Natural killer cell (primary cell): ENCODE data around the gene KCNK17. TPM values are rescaled to one million over a fixed set of nuclear protein-coding genes. Genes with fewer than 3 reads are reported as not detected.

Source experiments
- ATAC-seq, 3 donors: fragments of 150-1000 bp in 2 of 3; fragments of 200-7000 bp in 1 of 3; cut with Tn5 transposase; 1 replicate in 1 of 3; 2 replicates in 2 of 3; pipeline ENCODE4 v1.10.0; 2021; ENCODE audit warnings: mild to moderate bottlenecking in 2 of 3, moderate library complexity in 2 of 3
- DNase-seq, 2 donors: peaks; one replicate each; pipeline versions ENCODE4 v3.0.0 to v3.0.0-alpha.2; 2013 to 2021; ENCODE audit warnings: mixed read lengths in 1 of 2
- H3K27ac ChIP-seq: one replicate; pipeline ENCODE4 v1.5.1; 2013; ENCODE audit warnings: mild to moderate bottlenecking, low read length
- H3K27me3 ChIP-seq: one replicate; pipeline ENCODE4 v1.6.1; 2013; ENCODE audit warnings: low read length; ENCODE audit not compliant: control insufficient read depth, insufficient read depth
- H3K36me3 ChIP-seq: one replicate; pipeline ENCODE4 v1.6.1; 2013; ENCODE audit warnings: low read length; ENCODE audit not compliant: control insufficient read depth, insufficient read depth
- H3K4me1 ChIP-seq: one replicate; pipeline ENCODE4 v1.6.1; 2013; ENCODE audit warnings: low read length; ENCODE audit not compliant: control insufficient read depth, insufficient read depth
- H3K4me3 ChIP-seq: one replicate; pipeline ENCODE4 v1.5.1; 2013; ENCODE audit warnings: low read length
- H3K9me3 ChIP-seq: one replicate; pipeline ENCODE4 v1.6.1; 2013; ENCODE audit warnings: low read length; ENCODE audit not compliant: control insufficient read depth, insufficient read depth
- H3K27ac Mint-ChIP-seq, 2 donors: one replicate each; pipeline ENCODE4 v1.8.0; 2022; ENCODE audit warnings: mild to moderate bottlenecking in 2 of 2, mixed read lengths in 2 of 2, moderate library complexity in 1 of 2
- H3K27me3 Mint-ChIP-seq, 2 donors: one replicate each; pipeline ENCODE4 v1.8.0; 2022; ENCODE audit warnings: low read depth in 2 of 2, mixed read lengths in 2 of 2
- H3K36me3 Mint-ChIP-seq: one replicate; pipeline ENCODE4 v1.8.0; 2022; ENCODE audit warnings: mixed read lengths
- H3K4me1 Mint-ChIP-seq, 2 donors: one replicate each; pipeline ENCODE4 v1.8.0; 2022; ENCODE audit warnings: mixed read lengths in 2 of 2
- H3K4me3 Mint-ChIP-seq: one replicate; pipeline ENCODE4 v1.8.0; 2022; ENCODE audit warnings: mild to moderate bottlenecking, moderate library complexity, mixed read lengths
- H3K9me3 Mint-ChIP-seq, 2 donors: one replicate each; pipeline ENCODE4 v1.8.0; 2022; ENCODE audit warnings: mixed read lengths in 2 of 2
- WGBS: methylation state at CpG from one replicate; pipeline ENCODE4 v1.1.7; 2013; ENCODE audit warnings: missing lambda C conversion rate; ENCODE audit not compliant: insufficient coverage; 5-methylcytosine and 5-hydroxymethylcytosine counted together
- intact Hi-C: fragments of 100-400 bp; cut with micrococcal nuclease; formaldehyde crosslinking; loops from one replicate; pipeline ENCODE4 v1.14.2; 2022
- total RNA-seq, 4 donors: library from RNA; stranded (reverse); fragments of 120-200 nt in 1 of 4; gene quantifications; one replicate each; pipeline versions ENCODE4 v1.2.3 to v1.2.4, GENCODE V29; 2013 to 2022
- TF ChIP-seq, protein P1 (sequence below): fragments of 200-600 bp; IDR thresholded peaks from one replicate; pipeline ENCODE4 v1.8.0; 2022; ENCODE audit warnings: antibody characterized with exemption

The KCNK17 gene
- total RNA-seq, 3 donors from 2014 or later (not counting 1 experiment from before 2014, with no cell fraction given), result 0.24 TPM; not detected in 2

DNA sequence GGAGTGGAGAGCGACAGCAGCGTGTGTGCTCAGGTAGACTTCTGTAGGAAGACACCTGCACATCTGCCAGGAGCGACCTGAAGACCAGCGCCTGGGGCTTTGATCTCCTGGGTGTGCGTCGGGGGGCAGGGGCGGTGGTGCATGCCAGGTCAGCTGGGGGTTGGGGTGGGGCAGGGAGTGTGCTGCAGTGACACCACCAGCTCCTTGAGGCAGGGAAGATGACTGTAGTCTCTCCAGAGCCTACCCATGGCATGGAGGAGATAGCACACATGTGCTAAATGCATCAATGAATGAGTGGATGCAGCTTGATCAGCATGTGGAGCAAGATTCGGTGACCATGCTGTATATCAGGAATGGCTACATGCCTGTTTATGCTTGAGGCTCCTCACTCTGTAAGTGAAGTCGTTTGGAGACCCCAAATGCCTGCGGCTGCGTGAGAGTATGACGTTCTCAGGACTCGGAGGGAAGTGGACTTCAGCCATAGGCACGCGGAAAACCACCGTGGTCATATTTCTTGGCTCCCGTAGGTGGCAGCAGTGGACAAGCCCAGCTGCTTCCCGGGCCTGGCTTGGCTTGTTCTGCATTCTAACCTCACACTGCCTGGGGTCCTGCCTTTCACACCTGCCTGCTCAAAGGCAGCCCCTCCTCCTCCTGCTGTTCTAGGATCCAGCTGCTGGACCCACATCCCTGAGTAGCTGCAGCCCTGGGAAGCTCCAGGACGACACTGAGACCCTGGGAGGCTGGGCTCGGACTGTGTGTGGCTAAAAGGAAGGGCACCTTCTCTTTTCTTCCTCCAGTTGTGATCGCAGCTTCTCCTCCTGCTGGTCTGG, 47.7 kb upstream of the KCNK17 start:
- peaks cover 4 to 5% of the 10 kb centered on the region in 2 donors for H3K4me1 Mint-ChIP-seq
- no peak overlapping the region for H3K4me3 ChIP-seq
- no peak overlapping the region for H3K27ac ChIP-seq
- DNase-seq (peak; percentile 36 to 60), ATAC-seq (peak; percentile 66 to 88 (median 75))
- H3K27ac Mint-ChIP-seq, result no peak overlapping the region
- no peaks in the 10 kb centered on the region for H3K27me3 ChIP-seq
- no peaks in the 10 kb centered on the region for H3K9me3 Mint-ChIP-seq
- H3K36me3 Mint-ChIP-seq, result no peaks in the 10 kb centered on the region
- WGBS, result 38% methylated on average over 20 of the region's 21 CpGs
- H3K36me3 ChIP-seq, result no peaks in the 10 kb centered on the region
- H3K4me3 Mint-ChIP-seq, result no peak overlapping the region
- TF ChIP-seq, protein P1, sequence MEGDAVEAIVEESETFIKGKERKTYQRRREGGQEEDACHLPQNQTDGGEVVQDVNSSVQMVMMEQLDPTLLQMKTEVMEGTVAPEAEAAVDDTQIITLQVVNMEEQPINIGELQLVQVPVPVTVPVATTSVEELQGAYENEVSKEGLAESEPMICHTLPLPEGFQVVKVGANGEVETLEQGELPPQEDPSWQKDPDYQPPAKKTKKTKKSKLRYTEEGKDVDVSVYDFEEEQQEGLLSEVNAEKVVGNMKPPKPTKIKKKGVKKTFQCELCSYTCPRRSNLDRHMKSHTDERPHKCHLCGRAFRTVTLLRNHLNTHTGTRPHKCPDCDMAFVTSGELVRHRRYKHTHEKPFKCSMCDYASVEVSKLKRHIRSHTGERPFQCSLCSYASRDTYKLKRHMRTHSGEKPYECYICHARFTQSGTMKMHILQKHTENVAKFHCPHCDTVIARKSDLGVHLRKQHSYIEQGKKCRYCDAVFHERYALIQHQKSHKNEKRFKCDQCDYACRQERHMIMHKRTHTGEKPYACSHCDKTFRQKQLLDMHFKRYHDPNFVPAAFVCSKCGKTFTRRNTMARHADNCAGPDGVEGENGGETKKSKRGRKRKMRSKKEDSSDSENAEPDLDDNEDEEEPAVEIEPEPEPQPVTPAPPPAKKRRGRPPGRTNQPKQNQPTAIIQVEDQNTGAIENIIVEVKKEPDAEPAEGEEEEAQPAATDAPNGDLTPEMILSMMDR, result peak; percentile 74
- no peaks in the 10 kb centered on the region for H3K9me3 ChIP-seq
- H3K27me3 Mint-ChIP-seq, result peaks cover 0 to 15% of the 10 kb centered on the region in 2 donors
- H3K4me1 ChIP-seq, result peaks cover 6% of the 10 kb centered on the region
- intact Hi-C loops, result loop anchor here (5.0 kb wide), 1 partner anchor 1665 kb away; no protein-coding TSS in a partner anchor

DNA sequence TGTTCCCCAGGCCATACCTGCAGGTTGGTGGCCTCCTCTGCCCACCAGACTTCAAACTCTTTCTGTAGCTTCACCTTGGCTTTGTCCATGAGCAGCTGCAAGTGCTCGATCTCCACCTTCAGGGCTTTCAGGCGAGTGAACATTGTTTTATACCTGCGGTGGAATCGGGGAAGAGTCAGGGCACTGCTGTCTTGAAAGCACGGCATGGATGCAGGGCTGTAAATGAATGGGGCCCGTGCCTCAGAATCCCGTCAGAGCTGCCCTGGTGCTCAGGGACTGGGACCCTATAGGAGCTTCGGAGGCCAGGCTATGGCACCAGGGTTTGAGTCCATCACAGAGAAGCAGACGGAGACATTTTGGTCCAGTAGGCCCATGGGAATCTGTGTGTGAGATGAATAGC, 46.2 kb upstream of the KCNK17 start:
- DNase-seq, result no peak
- no peak for ATAC-seq
- Histone ChIP-seq H3K9me3 (no peaks in the 10 kb centered on the region), H3K4me3 (no peak overlapping the region), H3K4me1 (peaks cover 6% of the 10 kb centered on the region), H3K27me3 (no peaks in the 10 kb centered on the region), H3K36me3 (no peaks in the 10 kb centered on the region), H3K27ac (no peak overlapping the region)
- Mint-ChIP-seq H3K36me3 (no peaks in the 10 kb centered on the region), H3K4me1 (peaks cover 4 to 5% of the 10 kb centered on the region in 2 donors), H3K27me3 (peaks cover 0 to 12% of the 10 kb centered on the region in 2 donors), H3K4me3 (no peak overlapping the region), H3K9me3 (no peaks in the 10 kb centered on the region), H3K27ac (no peak overlapping the region)
- TF ChIP-seq, protein P1, result no peak
- 89% methylated on average over 9 of the region's 9 CpGs for WGBS
- intact Hi-C loops, result loop anchor here (5.0 kb wide), 1 partner anchor 1667 kb away; no protein-coding TSS in a partner anchor

DNA sequence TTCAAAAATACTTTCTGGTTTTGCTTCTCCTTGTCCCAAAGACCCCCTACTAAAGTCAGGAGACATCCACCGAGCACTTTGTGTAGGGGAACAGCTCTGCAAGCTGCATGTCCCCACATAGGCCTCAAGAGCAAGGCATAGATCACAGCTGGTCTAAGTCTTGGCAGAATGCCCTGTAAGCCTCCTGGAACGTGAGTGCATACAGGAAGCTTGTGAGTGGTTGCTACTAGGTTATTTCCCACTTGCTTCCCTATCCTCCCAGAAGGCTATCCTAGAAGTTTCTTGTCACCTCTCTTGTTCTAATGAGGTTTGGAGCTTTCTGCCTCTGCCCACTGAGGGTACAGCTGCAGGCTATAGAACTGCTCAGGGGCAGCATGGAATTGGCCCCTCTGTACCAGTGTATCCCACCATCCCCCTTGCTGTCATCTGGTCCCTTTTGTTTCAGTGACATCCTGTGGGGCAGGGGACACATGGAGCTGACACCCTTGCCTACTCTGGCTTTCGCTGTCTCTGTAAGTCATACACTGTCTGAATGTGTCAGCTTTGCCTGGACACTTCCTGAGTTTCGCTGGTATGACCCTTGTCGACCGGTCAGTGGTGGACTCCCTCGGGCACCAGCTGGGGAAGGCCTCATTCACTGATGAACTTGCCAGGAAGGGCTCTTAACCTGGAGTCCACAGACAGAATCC, 43.9 kb upstream of the KCNK17 start:
- intact Hi-C loops, result no loop called here
- no peaks in the 10 kb centered on the region for H3K9me3 ChIP-seq
- Mint-ChIP-seq H3K27me3 (peaks cover 0 to 7% of the 10 kb centered on the region in 2 donors), H3K36me3 (no peaks in the 10 kb centered on the region), H3K4me3 (no peak overlapping the region), H3K9me3 (no peaks in the 10 kb centered on the region), H3K4me1 (peaks cover 4 to 5% of the 10 kb centered on the region in 2 donors), H3K27ac (no peak overlapping the region)
- TF ChIP-seq, protein P1, result no peak
- no peak overlapping the region for H3K4me3 ChIP-seq
- WGBS, result 67% methylated on average over 7 of the region's 7 CpGs
- H3K27ac ChIP-seq, result no peak overlapping the region
- no peak for DNase-seq
- H3K36me3 ChIP-seq, result no peaks in the 10 kb centered on the region
- no peaks in the 10 kb centered on the region for H3K27me3 ChIP-seq
- no peak for ATAC-seq
- peaks cover 6% of the 10 kb centered on the region for H3K4me1 ChIP-seq
